ENCODE data around the gene CFAP54. TPM values are rescaled to one million over a fixed set of nuclear protein-coding genes. Genes with fewer than 3 reads are reported as not detected.

CFAP54 gene
- total RNA-seq, 1 experiment from 2014 or later: 0.71 TPM

DNA sequence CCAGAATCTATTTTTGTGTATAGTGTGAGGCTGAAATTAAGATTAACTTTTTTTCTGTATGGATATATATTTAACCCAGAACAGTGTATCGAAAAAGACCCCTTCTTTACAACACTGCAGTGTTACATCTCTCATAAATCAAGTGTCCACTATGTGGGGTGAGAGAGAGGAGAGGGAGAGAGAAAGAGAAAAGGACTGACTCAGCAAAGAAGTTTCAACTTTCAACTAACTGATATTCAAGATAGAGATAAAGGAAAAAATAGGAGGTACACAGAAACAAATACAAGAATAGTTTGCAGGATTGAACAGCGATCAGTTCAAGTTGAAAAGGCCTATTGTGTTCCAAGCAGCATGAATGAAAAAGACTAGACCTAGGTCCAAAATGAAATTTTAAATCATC is 291.0 kb downstream of the CFAP54 start:
- no TSS peak for BruUV-seq (replicated peaks)

DNA sequence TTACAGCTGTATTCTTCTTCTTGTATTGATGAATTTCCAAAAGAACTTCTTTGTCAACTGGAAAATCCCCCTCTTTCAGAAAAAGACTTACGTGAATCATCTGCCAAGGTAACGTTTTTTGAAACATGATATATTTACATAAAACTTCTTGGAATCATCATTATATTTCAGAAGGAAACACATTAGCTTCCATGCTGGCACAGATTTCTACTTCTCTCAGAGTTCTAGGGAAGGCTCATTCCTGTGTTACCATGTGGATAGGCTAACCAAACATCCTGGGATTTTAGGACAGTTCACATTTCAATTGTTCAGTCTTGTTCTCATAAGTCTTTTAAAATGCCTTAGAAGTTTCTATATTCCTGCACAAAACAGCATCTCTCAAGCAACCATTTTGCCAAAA is 297.4 kb downstream of the CFAP54 start:
- Histone ChIP-seq H3K36me3 (ENCODE audit: insufficient read depth, low read length, poor library complexity, severe bottlenecking) (no peaks in the 10 kb centered on the region), H3K4me3 (ENCODE audit: low read depth, low read length, poor library complexity, severe bottlenecking) (no peak overlapping the region), H3K9me3 (ENCODE audit: low read depth, low read length, poor library complexity, severe bottlenecking) (no peaks in the 10 kb centered on the region), H3K27me3 (replicated peaks; ENCODE audit: insufficient read depth, low read depth, low read length, poor library complexity) (peaks cover 3% of the 10 kb centered on the region), H3K27ac (ENCODE audit: low read depth, low read length, poor library complexity, severe bottlenecking) (no peak overlapping the region), H3K4me1 (ENCODE audit: insufficient read depth, low read length, poor library complexity, severe bottlenecking) (no peaks in the 10 kb centered on the region)
- ChIA-PET CTCF (no interaction called here), POLR2A (ENCODE audit: low non-redundant PET) (no interaction called here)
- no peak for DNase-seq (ENCODE audit: low spot score)
- TF ChIP-seq EZH2 (IDR thresholded peaks at IDR 0.05; ENCODE audit: borderline replicate concordance, low read depth, low read length, poor library complexity, severe bottlenecking): no peak
- TF ChIP-seq, protein P1, sequence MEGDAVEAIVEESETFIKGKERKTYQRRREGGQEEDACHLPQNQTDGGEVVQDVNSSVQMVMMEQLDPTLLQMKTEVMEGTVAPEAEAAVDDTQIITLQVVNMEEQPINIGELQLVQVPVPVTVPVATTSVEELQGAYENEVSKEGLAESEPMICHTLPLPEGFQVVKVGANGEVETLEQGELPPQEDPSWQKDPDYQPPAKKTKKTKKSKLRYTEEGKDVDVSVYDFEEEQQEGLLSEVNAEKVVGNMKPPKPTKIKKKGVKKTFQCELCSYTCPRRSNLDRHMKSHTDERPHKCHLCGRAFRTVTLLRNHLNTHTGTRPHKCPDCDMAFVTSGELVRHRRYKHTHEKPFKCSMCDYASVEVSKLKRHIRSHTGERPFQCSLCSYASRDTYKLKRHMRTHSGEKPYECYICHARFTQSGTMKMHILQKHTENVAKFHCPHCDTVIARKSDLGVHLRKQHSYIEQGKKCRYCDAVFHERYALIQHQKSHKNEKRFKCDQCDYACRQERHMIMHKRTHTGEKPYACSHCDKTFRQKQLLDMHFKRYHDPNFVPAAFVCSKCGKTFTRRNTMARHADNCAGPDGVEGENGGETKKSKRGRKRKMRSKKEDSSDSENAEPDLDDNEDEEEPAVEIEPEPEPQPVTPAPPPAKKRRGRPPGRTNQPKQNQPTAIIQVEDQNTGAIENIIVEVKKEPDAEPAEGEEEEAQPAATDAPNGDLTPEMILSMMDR (conservative IDR thresholded peaks at IDR 0.05; ENCODE audit: low read depth, low read length): no peak
- no TSS peak for BruUV-seq (replicated peaks)
- intact Hi-C loops (cut with micrococcal nuclease; ENCODE audit: unreplicated experiment): no loop called here

More for the DNA sequence above, 291.0 kb downstream of the CFAP54 start:
- H3K36me3 ChIP-seq (ENCODE audit: insufficient read depth, low read length, poor library complexity, severe bottlenecking): no peaks in the 10 kb centered on the region
- CTCF ChIA-PET: no interaction called here
- no peaks in the 10 kb centered on the region for H3K4me1 ChIP-seq (ENCODE audit: insufficient read depth, low read length, poor library complexity, severe bottlenecking)
- POLR2A ChIA-PET (ENCODE audit: low non-redundant PET): no interaction called here
- H3K4me3 ChIP-seq (ENCODE audit: low read depth, low read length, poor library complexity, severe bottlenecking): no peak overlapping the region
- intact Hi-C loops (cut with micrococcal nuclease; ENCODE audit: unreplicated experiment): no loop called here
- H3K27ac ChIP-seq (ENCODE audit: low read depth, low read length, poor library complexity, severe bottlenecking): no peak overlapping the region
- H3K9me3 ChIP-seq (ENCODE audit: low read depth, low read length, poor library complexity, severe bottlenecking): no peaks in the 10 kb centered on the region
- no peaks in the 10 kb centered on the region for H3K27me3 ChIP-seq (replicated peaks; ENCODE audit: insufficient read depth, low read depth, low read length, poor library complexity)
- TF ChIP-seq, protein P1 (conservative IDR thresholded peaks at IDR 0.05; ENCODE audit: low read depth, low read length): no peak
- TF ChIP-seq EZH2 (IDR thresholded peaks at IDR 0.05; ENCODE audit: borderline replicate concordance, low read depth, low read length, poor library complexity, severe bottlenecking): no peak
- no peak for DNase-seq (ENCODE audit: low spot score)

DNA sequence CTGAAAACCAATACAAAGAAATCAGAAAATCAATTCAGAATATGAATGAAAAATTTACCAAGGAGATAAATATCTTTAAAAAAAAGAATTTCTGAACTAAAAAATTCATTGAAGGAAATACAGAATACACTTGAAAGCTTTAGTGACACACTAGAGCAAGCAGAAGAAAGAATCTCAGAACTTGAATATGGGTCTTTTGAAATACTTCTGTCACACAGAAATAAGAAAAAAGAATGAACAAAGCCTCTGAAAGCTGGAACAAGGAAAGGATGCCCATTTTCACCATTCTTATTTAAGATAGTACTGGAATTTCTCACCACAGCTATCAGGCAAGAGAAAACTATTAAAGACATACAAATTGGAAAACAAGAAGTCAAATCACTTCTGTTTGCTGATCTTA is 314.6 kb downstream of the CFAP54 start:
- Histone ChIP-seq H3K36me3 (ENCODE audit: insufficient read depth, low read length, poor library complexity, severe bottlenecking) (no peaks in the 10 kb centered on the region), H3K27me3 (replicated peaks; ENCODE audit: insufficient read depth, low read depth, low read length, poor library complexity) (peaks cover 3% of the 10 kb centered on the region), H3K4me1 (ENCODE audit: insufficient read depth, low read length, poor library complexity, severe bottlenecking) (no peaks in the 10 kb centered on the region), H3K4me3 (ENCODE audit: low read depth, low read length, poor library complexity, severe bottlenecking) (no peak overlapping the region), H3K9me3 (ENCODE audit: low read depth, low read length, poor library complexity, severe bottlenecking) (peaks cover 4% of the 10 kb centered on the region), H3K27ac (ENCODE audit: low read depth, low read length, poor library complexity, severe bottlenecking) (no peak overlapping the region)
- intact Hi-C loops (cut with micrococcal nuclease; ENCODE audit: unreplicated experiment): no loop called here
- TF ChIP-seq, protein P1 (conservative IDR thresholded peaks at IDR 0.05; ENCODE audit: low read depth, low read length): no peak
- TF ChIP-seq EZH2 (IDR thresholded peaks at IDR 0.05; ENCODE audit: borderline replicate concordance, low read depth, low read length, poor library complexity, severe bottlenecking): no peak
- BruUV-seq (replicated peaks): no TSS peak
- ChIA-PET CTCF (no interaction called here), POLR2A (ENCODE audit: low non-redundant PET) (no interaction called here)
- no peak for DNase-seq (ENCODE audit: low spot score)

Data from A673 (cell line).